Smooth muscle cell (in vitro differentiated cells): Measurements from ENCODE around the gene FEV. TPM values are rescaled to one million over a fixed set of nuclear protein-coding genes. Genes with fewer than 3 reads are reported as not detected.

ENCODE experiments used
- DNase-seq: peaks from one replicate; lab custom pipeline; 2025; ENCODE audit not compliant: unreplicated experiment; lab: John Stamatoyannopoulos, UW
- H2AFZ ChIP-seq: fragments of 200-600 bp; sonication (generic); 2 replicates; pipeline ENCODE4 v1.6.0; 2016; ENCODE audit warnings: antibody characterized with exemption, low read depth, mild to moderate bottlenecking
- H3F3A ChIP-seq: fragments of 200-600 bp; sonication (generic); 2 replicates; pipeline ENCODE4 v1.6.0; 2017; ENCODE audit warnings: antibody characterized with exemption, low read depth
- H3K27ac ChIP-seq: fragments of 200-600 bp; sonication (generic); 2 replicates; pipeline ENCODE4 v1.5.1; 2016; ENCODE audit warnings: low read depth, mild to moderate bottlenecking
- H3K27me3 ChIP-seq: fragments of 200-600 bp; sonication (generic); 2 replicates; pipeline ENCODE4 v1.6.1; 2016; ENCODE audit warnings: low read depth, mild to moderate bottlenecking
- H3K36me3 ChIP-seq: fragments of 200-600 bp; sonication (generic); 2 replicates; pipeline ENCODE4 v1.5.1; 2016; ENCODE audit warnings: low read depth
- H3K4me1 ChIP-seq: fragments of 200-600 bp; sonication (generic); 2 replicates; pipeline ENCODE4 v1.5.1; 2016; ENCODE audit warnings: low read depth
- H3K4me2 ChIP-seq: fragments of 200-600 bp; sonication (generic); 2 replicates; pipeline ENCODE4 v1.6.0; 2016; ENCODE audit warnings: mild to moderate bottlenecking
- H3K4me3 ChIP-seq: fragments of 200-600 bp; sonication (generic); 2 replicates; pipeline ENCODE4 v1.5.1; 2016; ENCODE audit warnings: mild to moderate bottlenecking
- H3K79me2 ChIP-seq: fragments of 200-600 bp; sonication (generic); 2 replicates; pipeline ENCODE4 v1.6.0; 2016; ENCODE audit warnings: low read depth, mild to moderate bottlenecking
- H3K9ac ChIP-seq: fragments of 200-600 bp; sonication (generic); 2 replicates; pipeline ENCODE4 v1.6.0; 2016; ENCODE audit warnings: low read depth
- H3K9me3 ChIP-seq: fragments of 200-600 bp; sonication (generic); replicated peaks from 2 replicates; pipeline ENCODE4 v1.5.1; 2016; ENCODE audit warnings: low read depth
- H4K20me1 ChIP-seq: fragments of 200-600 bp; sonication (generic); 2 replicates; pipeline ENCODE4 v1.6.0; 2016; ENCODE audit warnings: low read depth
- CTCF ChIP-seq: fragments of 200-600 bp; sonication (generic); IDR thresholded peaks from 2 replicates; pipeline ENCODE4 v1.5.1; 2017; ENCODE audit warnings: borderline replicate concordance, mild to moderate bottlenecking, antibody characterized with exemption; ENCODE audit not compliant: insufficient read depth, poor library complexity, severe bottlenecking
- WGBS: methylation state at CpG from one replicate; pipeline ENCODE4 v1.1.7; 2016; ENCODE audit warnings: low lambda C conversion rate; 5-methylcytosine and 5-hydroxymethylcytosine counted together
- polyA plus RNA-seq: library from polyadenylated mRNA; unstranded; fragments of >200 nt; fragmentation: Nextera tagmentation; extraction: Ambion mirVana; gene quantifications from 2 replicates; pipeline ENCODE4 v1.2.1, GENCODE V29; 2016
- total RNA-seq: library from RNA; depleted of rRNA; stranded (reverse); fragments of >200 nt; gene quantifications from 2 replicates; pipeline ENCODE4 v1.2.3, GENCODE V29; 2014

Gene FEV
- total and polyA plus RNA-seq, 2 experiments from 2014 or later: not detected

GRCh38 chr2:218988164-218988563 lies 3.2 kb upstream of the FEV start:
- TF ChIP-seq CTCF: no peak
- Histone ChIP-seq H3K4me1 (peaks cover 10% of the 10 kb centered on the region), H3F3A (no peaks in the 10 kb centered on the region), H3K27ac (no peak overlapping the region), H4K20me1 (no peaks in the 10 kb centered on the region), H3K79me2 (no peaks in the 10 kb centered on the region), H3K4me2 (no peak overlapping the region), H3K9ac (no peak overlapping the region), H3K27me3 (peaks cover 100% of the 10 kb centered on the region), H3K4me3 (no peak overlapping the region), H3K36me3 (no peaks in the 10 kb centered on the region), H3K9me3 (no peaks in the 10 kb centered on the region), H2AFZ (no peak overlapping the region)
- DNase-seq: no peak
- WGBS: 47% methylated on average over 3 of the region's 3 CpGs

- Histone ChIP-seq H3K9ac (no peak overlapping the region), H3K36me3 (no peaks in the 10 kb centered on the region), H3K4me2 (no peak overlapping the region), H3K9me3 (no peaks in the 10 kb centered on the region), H3K27me3 (peaks cover 100% of the 10 kb centered on the region), H3K4me3 (no peak overlapping the region), H3K79me2 (no peaks in the 10 kb centered on the region), H2AFZ (no peak overlapping the region), H3F3A (no peaks in the 10 kb centered on the region), H3K27ac (no peak overlapping the region), H3K4me1 (peaks cover 10% of the 10 kb centered on the region), H4K20me1 (no peaks in the 10 kb centered on the region)
- no peak for TF ChIP-seq CTCF
- DNase-seq: no peak
- WGBS: 41% methylated on average over 4 of the region's 4 CpGs
These were observed 1.3 kb upstream of the FEV start for GRCh38 chr2:218986148-218986761.

GRCh38 chr2:218985325-218986091 lies 524 bp upstream of the FEV start:
- H3K4me1 ChIP-seq: peaks cover 10% of the 10 kb centered on the region
- no peak overlapping the region for H2AFZ ChIP-seq
- no peaks in the 10 kb centered on the region for H3K9me3 ChIP-seq
- no peaks in the 10 kb centered on the region for H4K20me1 ChIP-seq
- TF ChIP-seq CTCF: no peak
- DNase-seq: no peak
- no peak overlapping the region for H3K9ac ChIP-seq
- H3K27me3 ChIP-seq: peaks cover 100% of the 10 kb centered on the region
- WGBS: 4% methylated on average over 13 of the region's 49 CpGs
- no peaks in the 10 kb centered on the region for H3F3A ChIP-seq
- H3K4me2 ChIP-seq: no peak overlapping the region
- no peaks in the 10 kb centered on the region for H3K36me3 ChIP-seq
- no peaks in the 10 kb centered on the region for H3K79me2 ChIP-seq
- H3K4me3 ChIP-seq: no peak overlapping the region
- no peak overlapping the region for H3K27ac ChIP-seq
